ENCODE data around the gene HOXD3. TPM values are rescaled to one million over a fixed set of nuclear protein-coding genes. Genes with fewer than 3 reads are reported as not detected.

Gene HOXD3
- total RNA-seq, 1 experiment from 2014 or later, result not detected

DNA sequence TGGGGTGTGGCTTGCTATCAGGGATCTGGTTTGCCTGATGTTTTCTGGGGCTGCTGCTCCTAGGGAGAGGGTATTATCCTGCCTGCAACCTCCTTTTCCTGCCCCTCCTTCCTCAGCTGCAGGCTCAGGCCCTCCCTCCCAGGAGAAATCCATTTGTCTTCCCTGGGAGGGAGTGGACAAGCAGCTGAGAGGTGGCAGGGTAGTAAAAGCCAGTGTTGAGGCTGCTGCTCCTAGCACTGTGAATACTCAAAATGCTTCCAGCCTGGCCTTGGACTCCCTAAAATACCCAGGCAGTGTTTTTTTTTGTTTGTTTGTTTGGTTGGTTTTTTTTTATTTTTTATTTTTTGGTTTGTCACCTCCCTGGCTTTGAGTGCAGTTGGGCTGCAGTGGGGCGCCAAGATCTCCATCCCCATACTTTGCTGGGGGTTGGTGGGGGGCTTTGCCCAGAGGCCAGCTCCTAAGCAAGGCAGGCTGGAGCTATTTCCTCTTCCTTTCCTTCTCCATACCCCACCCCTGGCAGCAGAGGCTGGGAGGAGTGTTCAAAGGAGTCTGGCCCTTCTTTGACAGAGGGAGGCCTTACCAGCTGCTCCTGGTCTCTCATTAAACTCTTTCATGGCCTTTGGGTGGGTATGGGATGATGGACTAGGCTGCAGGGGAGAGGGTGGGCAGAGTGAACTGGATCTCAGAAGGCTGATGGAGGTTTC, 13.6 kb downstream of the HOXD3 start:
- TF ChIP-seq, protein P1, sequence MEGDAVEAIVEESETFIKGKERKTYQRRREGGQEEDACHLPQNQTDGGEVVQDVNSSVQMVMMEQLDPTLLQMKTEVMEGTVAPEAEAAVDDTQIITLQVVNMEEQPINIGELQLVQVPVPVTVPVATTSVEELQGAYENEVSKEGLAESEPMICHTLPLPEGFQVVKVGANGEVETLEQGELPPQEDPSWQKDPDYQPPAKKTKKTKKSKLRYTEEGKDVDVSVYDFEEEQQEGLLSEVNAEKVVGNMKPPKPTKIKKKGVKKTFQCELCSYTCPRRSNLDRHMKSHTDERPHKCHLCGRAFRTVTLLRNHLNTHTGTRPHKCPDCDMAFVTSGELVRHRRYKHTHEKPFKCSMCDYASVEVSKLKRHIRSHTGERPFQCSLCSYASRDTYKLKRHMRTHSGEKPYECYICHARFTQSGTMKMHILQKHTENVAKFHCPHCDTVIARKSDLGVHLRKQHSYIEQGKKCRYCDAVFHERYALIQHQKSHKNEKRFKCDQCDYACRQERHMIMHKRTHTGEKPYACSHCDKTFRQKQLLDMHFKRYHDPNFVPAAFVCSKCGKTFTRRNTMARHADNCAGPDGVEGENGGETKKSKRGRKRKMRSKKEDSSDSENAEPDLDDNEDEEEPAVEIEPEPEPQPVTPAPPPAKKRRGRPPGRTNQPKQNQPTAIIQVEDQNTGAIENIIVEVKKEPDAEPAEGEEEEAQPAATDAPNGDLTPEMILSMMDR (IDR thresholded peaks at IDR 0.05; ENCODE audit: unreplicated experiment), result no peak
- intact Hi-C loops (cut with micrococcal nuclease), result no loop called here
- ChIA-PET POLR2A (no interaction called here), CTCF (interaction anchor here (0.7 kb wide), 1 partner anchor 284 kb away, joined by 3 read pairs; no protein-coding TSS in a partner anchor)
- no TSS peak for BruUV-seq (replicated peaks)
- no peak for DNase-seq (ENCODE audit: unreplicated experiment)
- H3K36me3 Mint-ChIP-seq (ENCODE audit: insufficient read depth, unreplicated experiment), result no peaks in the 10 kb centered on the region
- H3K4me1 Mint-ChIP-seq (ENCODE audit: insufficient read depth, unreplicated experiment), result no peaks in the 10 kb centered on the region
- no peak overlapping the region for H3K27ac Mint-ChIP-seq (ENCODE audit: low read depth, unreplicated experiment)
- no peak overlapping the region for H3K4me3 Mint-ChIP-seq (ENCODE audit: unreplicated experiment)
- H3K9me3 Mint-ChIP-seq (ENCODE audit: unreplicated experiment), result no peaks in the 10 kb centered on the region
- no peaks in the 10 kb centered on the region for H3K27me3 Mint-ChIP-seq (ENCODE audit: insufficient read depth, unreplicated experiment)

DNA sequence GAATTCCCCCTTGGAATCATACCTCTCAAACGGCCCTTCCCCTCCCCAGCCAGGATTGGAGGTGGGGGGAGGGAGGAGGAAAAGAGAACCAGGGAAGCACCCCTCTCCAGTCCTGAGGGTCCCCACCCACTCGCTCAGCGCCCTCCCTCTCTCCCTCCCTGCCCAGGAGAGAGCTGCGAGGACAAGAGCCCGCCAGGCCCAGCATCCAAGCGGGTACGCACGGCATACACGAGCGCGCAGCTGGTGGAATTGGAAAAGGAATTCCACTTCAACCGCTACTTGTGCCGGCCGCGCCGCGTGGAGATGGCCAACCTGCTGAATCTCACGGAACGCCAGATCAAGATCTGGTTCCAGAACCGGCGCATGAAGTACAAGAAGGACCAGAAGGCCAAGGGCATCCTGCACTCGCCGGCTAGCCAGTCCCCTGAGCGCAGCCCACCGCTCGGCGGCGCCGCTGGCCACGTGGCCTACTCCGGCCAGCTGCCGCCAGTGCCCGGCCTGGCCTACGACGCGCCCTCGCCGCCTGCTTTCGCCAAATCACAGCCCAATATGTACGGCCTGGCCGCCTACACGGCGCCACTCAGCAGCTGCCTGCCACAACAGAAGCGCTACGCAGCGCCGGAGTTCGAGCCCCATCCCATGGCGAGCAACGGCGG, 14.4 kb downstream of the HOXD3 start:
- TF ChIP-seq, protein P1 (IDR thresholded peaks at IDR 0.05; ENCODE audit: unreplicated experiment), result no peak

DNA sequence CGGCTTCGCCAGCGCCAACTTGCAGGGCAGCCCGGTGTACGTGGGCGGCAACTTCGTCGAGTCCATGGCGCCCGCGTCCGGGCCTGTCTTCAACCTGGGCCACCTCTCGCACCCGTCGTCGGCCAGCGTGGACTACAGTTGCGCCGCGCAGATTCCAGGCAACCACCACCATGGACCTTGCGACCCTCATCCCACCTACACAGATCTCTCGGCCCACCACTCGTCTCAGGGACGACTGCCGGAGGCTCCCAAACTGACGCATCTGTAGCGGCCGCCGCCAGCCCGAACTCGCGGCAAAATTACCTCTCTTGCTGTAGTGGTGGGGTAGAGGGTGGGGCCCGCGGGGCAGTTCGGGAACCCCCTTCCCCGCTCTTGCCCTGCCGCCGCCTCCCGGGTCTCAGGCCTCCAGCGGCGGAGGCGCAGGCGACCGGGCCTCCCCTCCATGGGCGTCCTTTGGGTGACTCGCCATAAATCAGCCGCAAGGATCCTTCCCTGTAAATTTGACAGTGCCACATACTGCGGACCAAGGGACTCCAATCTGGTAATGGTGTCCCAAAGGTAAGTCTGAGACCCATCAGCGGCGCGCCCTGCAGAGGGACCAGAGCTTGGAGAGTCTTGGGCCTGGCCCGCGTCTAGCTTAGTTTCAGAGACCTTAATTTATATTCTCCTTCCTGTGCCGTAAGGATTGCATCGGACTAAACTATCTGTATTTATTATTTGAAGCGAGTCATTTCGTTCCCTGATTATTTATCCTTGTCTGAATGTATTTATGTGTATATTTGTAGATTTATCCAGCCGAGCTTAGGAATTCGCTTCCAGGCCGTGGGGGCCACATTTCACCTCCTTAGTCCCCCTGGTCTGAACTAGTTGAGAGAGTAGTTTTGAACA, 15.1 kb downstream of the HOXD3 start:
- intact Hi-C loops (cut with micrococcal nuclease), result no loop called here
- Mint-ChIP-seq H3K4me1 (ENCODE audit: insufficient read depth, unreplicated experiment) (no peaks in the 10 kb centered on the region), H3K27ac (ENCODE audit: low read depth, unreplicated experiment) (no peak overlapping the region), H3K9me3 (ENCODE audit: unreplicated experiment) (no peaks in the 10 kb centered on the region), H3K36me3 (ENCODE audit: insufficient read depth, unreplicated experiment) (no peaks in the 10 kb centered on the region), H3K27me3 (ENCODE audit: insufficient read depth, unreplicated experiment) (no peaks in the 10 kb centered on the region), H3K4me3 (ENCODE audit: unreplicated experiment) (no peak overlapping the region)
- DNase-seq (ENCODE audit: unreplicated experiment), result no peak
- POLR2A ChIA-PET, result no interaction called here
- BruUV-seq (replicated peaks), result no TSS peak
- CTCF ChIA-PET, result interaction anchor here (0.7 kb wide), 1 partner anchor 15 kb away, joined by 3 read pairs; no protein-coding TSS in a partner anchor
- TF ChIP-seq, protein P1 (IDR thresholded peaks at IDR 0.05; ENCODE audit: unreplicated experiment), result no peak

More for the DNA sequence above, 14.4 kb downstream of the HOXD3 start:
- ChIA-PET POLR2A (no interaction called here), CTCF (no interaction called here)
- no TSS peak for BruUV-seq (replicated peaks)
- H3K27me3 Mint-ChIP-seq (ENCODE audit: insufficient read depth, unreplicated experiment), result no peaks in the 10 kb centered on the region
- no peak for DNase-seq (ENCODE audit: unreplicated experiment)
- no peak overlapping the region for H3K27ac Mint-ChIP-seq (ENCODE audit: low read depth, unreplicated experiment)
- no peaks in the 10 kb centered on the region for H3K36me3 Mint-ChIP-seq (ENCODE audit: insufficient read depth, unreplicated experiment)
- no peaks in the 10 kb centered on the region for H3K4me1 Mint-ChIP-seq (ENCODE audit: insufficient read depth, unreplicated experiment)
- intact Hi-C loops (cut with micrococcal nuclease), result no loop called here
- H3K9me3 Mint-ChIP-seq (ENCODE audit: unreplicated experiment), result no peaks in the 10 kb centered on the region
- H3K4me3 Mint-ChIP-seq (ENCODE audit: unreplicated experiment), result no peak overlapping the region

Data from MCF 10A (cell line).